ENCODE measurements around the gene PACRG. TPM values are rescaled to one million over a fixed set of nuclear protein-coding genes. Genes with fewer than 3 reads are reported as not detected.
A peak's percentile ranks its signal among the peaks of the same experiment; 100 is the strongest.

PACRG gene
- total RNA-seq, 1 experiment from 2014 or later, result 0.26 TPM

GRCh38 chr6:163336961-163337360, 609.2 kb downstream of the PACRG start:
- Histone ChIP-seq H3K27me3 (ENCODE audit: insufficient read depth, low read length) (no peaks in the 10 kb centered on the region; the same call in 1 of the 2 replicates), H3K23me2 (ENCODE audit: insufficient read length, low read depth, low read length, poor library complexity, severe bottlenecking) (no peaks in the 10 kb centered on the region), H2AFZ (ENCODE audit: low read length) (no peak overlapping the region), H3K9me3 (ENCODE audit: control insufficient read depth, low read depth, low read length) (no peaks in the 10 kb centered on the region), H2AK5ac (ENCODE audit: insufficient read length, low read length) (no peak overlapping the region), H4K8ac (replicated peaks; ENCODE audit: insufficient read length, low read depth, low read length) (no peak overlapping the region), H3K4ac (ENCODE audit: low read depth, low read length) (no peak overlapping the region), H3K9ac (ENCODE audit: extremely low read depth, insufficient read length, low read length) (no peak overlapping the region), H3K4me1 (ENCODE audit: insufficient read depth, low read length) (no peaks in the 10 kb centered on the region; the same call in 1 of the 2 replicates), H3K23ac (ENCODE audit: insufficient read length, low read depth, low read length) (no peak overlapping the region), H3K14ac (ENCODE audit: insufficient read depth, low read length) (no peak overlapping the region), H3K27ac (ENCODE audit: insufficient read length, low read depth, low read length) (no peak overlapping the region), H2BK20ac (ENCODE audit: low read depth, low read length, poor library complexity, severe bottlenecking) (no peak overlapping the region), H3K79me1 (ENCODE audit: insufficient read depth, low read depth, low read length, poor library complexity, severe bottlenecking) (no peaks in the 10 kb centered on the region), H2BK15ac (ENCODE audit: low read depth, low read length) (no peak overlapping the region), H3T11ph (ENCODE audit: low read length) (no peak overlapping the region), H3K18ac (ENCODE audit: insufficient read length, low read depth, low read length) (no peak overlapping the region), H4K91ac (ENCODE audit: insufficient read length, low read depth, low read length) (no peak overlapping the region), H2BK120ac (ENCODE audit: low read depth, low read length, poor library complexity, severe bottlenecking) (no peak overlapping the region), H4K5ac (ENCODE audit: insufficient read length, low read depth, low read length) (no peak overlapping the region), H2BK5ac (ENCODE audit: insufficient read length, low read length) (no peak overlapping the region), H3K4me2 (ENCODE audit: insufficient read depth, insufficient read length, low read length) (no peak overlapping the region), H2BK12ac (ENCODE audit: insufficient read length, low read depth, low read length) (no peak overlapping the region), H3K79me2 (ENCODE audit: insufficient read depth, low read length) (no peaks in the 10 kb centered on the region), H4K20me1 (ENCODE audit: control insufficient read depth, insufficient read depth, insufficient read length) (no peaks in the 10 kb centered on the region), H3K56ac (ENCODE audit: insufficient read length, low read depth, low read length) (no peak overlapping the region)
- Mint-ChIP-seq H3K36me3 (ENCODE audit: insufficient read depth in 1 of 3, low read depth in 3 of 3) (no peaks in the 10 kb centered on the region), H3K9me3 (no peaks in the 10 kb centered on the region; a peak in 1 of 5 replicates), H3K27ac (peak overlapping the region in 1 of 3 experiments; percentile 77; a peak in 1 of 7 replicates), H3K4me3 (no peak overlapping the region), H3K27me3 (ENCODE audit: low read depth) (peaks cover 25% of the 10 kb centered on the region), H3K4me1 (peaks cover 35 to 42% of the 10 kb centered on the region in 2 experiments)
- no CpG with 5 or more reads among the region's 12 CpGs for WGBS (ENCODE audit: extremely low coverage, insufficient read length, low lambda C conversion rate)
- TF ChIP-seq, protein P1, sequence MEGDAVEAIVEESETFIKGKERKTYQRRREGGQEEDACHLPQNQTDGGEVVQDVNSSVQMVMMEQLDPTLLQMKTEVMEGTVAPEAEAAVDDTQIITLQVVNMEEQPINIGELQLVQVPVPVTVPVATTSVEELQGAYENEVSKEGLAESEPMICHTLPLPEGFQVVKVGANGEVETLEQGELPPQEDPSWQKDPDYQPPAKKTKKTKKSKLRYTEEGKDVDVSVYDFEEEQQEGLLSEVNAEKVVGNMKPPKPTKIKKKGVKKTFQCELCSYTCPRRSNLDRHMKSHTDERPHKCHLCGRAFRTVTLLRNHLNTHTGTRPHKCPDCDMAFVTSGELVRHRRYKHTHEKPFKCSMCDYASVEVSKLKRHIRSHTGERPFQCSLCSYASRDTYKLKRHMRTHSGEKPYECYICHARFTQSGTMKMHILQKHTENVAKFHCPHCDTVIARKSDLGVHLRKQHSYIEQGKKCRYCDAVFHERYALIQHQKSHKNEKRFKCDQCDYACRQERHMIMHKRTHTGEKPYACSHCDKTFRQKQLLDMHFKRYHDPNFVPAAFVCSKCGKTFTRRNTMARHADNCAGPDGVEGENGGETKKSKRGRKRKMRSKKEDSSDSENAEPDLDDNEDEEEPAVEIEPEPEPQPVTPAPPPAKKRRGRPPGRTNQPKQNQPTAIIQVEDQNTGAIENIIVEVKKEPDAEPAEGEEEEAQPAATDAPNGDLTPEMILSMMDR (conservative IDR thresholded peaks at IDR 0.05), result no peak
- no peak for DNase-seq
